Measurements from ENCODE around the gene PLK1.

GRCh38 chr16:23692190-23692837 lies 13.6 kb downstream of the PLK1 start:
- TF ChIP-seq POLR2AphosphoS5 (IDR thresholded peaks at IDR 0.05; ENCODE audit: low read depth, low read length) (no peak), TAF1 (IDR thresholded peaks at IDR 0.05; ENCODE audit: borderline replicate concordance, insufficient read depth, low read length) (no peak)

All from PFSK-1 (cell line).